IPS-NIHi11 (cell line): ENCODE measurements around the gene TIAM1.

Source experiments
- DNase-seq: peaks from one replicate; pipeline ENCODE4 v3.0.0; 2012; ENCODE audit warnings: mixed read lengths, low spot score

The TIAM1 gene

GRCh38 chr21:31343680-31344480 lies at the start of gene TIAM1:
Gene TIAM1 (minus strand): TSS chr21:31344261. CDS start chr21:31266972, 77,289 bp downstream.
- peak; percentile 80 for DNase-seq

DNA sequence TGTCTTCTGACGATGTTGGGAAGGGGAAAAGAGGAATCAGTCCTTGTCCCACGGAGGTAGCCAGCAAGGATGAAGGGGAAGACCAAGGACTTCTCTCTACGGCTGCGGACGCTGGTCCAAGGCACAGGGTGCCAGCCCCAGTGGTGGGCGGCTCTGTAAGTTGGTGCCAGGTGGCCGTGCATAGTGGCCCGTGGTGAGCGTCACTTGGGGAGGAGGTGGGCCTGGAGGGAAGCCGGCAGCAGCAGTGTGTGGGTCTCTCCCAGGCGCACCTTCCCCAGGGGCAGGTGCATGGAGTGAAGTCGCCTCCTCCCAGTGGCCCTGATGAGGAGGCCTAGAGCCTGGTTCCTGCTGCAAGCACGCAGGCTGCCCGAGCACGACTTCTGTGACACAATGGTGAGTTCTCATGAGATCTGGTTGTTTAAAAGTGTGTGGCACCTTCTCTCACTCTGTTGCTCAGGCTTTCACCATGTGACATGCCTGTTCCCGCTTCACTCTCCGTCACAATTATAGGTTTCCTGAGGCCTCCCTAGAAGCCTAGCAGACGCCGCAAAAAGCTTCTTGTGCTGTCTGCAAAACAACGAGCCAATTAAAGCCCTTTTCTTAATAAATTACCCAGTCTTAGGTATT lies 43.6 kb upstream of the TIAM1 start:
- DNase-seq: no peak

- no peak for DNase-seq
Observed at GRCh38 chr21:31386006-31386405, 41.9 kb upstream of the TIAM1 start.

DNA sequence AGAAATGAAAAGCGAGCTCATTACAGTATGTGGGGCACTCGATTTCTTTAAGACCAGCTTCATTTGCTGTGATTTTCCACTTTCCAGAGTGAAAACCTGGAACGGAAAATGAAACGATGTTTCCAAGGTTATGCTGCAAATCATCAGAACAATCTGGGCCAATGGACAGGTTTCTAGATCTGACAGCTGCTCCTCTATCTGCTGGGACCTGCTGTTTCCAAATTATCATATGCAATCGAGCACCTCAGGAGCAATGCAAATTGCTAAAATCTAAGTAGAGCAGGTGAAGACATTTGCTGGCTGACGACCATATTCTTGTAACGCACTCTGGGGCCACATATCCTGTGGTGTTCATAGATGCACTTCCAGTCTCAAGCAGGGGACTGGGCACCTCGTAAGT lies 39.7 kb upstream of the TIAM1 start:
- DNase-seq: no peak

GRCh38 chr21:31382060-31382459 lies 38.0 kb upstream of the TIAM1 start:
- DNase-seq: no peak

GRCh38 chr21:31376301-31376700 lies 32.2 kb upstream of the TIAM1 start:
- no peak for DNase-seq

GRCh38 chr21:31374395-31374794 lies 30.3 kb upstream of the TIAM1 start:
- no peak for DNase-seq

DNA sequence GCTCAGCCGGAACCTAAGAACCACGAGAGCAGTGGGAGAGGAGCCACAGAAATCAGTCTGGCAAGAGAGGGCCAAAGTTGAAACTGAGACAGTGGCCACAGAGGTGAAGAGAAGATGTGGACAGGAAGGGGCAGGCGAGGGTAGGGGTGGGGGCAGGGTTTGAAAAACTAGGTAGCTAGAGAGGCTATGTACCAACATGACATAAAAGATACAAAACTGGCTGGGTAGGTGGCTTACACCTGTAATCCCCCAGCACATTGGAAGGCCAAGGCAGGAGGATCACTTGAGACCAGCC lies 28.4 kb upstream of the TIAM1 start:
- DNase-seq: no peak

DNA sequence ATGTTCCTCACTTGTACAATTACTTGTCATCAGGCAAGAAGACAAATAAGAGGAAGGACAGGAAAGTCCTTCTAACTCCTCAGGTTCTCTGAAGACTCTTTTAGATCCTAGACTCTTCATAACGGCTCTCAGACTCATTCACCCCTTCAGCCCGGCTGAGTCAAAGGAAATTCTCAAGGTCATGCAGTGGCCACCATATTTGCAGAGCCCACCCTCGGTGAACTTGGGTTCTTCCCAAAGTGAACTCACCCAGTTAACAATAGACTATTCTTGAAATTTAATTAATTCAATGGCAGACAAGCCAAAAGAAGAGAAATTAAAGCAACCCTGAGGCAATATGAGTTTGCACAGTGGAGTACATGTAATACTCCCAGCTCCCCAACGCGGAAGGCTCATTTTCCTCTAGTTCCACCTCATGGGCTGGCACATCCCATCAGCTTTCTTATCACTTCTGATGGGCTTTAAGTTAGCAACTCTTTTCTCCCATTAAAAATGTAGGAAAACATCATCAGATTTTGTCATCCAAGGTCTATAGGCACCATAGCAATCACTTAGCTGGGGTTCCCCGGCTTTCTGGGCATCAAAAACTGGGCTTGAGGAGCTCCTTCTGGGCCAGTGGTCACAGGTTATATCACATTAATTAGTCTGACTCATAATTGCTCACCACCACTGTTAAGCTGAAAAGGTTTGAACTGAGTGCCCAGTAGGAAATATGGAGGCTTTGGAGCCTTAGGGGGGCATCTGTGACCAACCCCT lies 27.8 kb upstream of the TIAM1 start:
- no peak for DNase-seq

DNA sequence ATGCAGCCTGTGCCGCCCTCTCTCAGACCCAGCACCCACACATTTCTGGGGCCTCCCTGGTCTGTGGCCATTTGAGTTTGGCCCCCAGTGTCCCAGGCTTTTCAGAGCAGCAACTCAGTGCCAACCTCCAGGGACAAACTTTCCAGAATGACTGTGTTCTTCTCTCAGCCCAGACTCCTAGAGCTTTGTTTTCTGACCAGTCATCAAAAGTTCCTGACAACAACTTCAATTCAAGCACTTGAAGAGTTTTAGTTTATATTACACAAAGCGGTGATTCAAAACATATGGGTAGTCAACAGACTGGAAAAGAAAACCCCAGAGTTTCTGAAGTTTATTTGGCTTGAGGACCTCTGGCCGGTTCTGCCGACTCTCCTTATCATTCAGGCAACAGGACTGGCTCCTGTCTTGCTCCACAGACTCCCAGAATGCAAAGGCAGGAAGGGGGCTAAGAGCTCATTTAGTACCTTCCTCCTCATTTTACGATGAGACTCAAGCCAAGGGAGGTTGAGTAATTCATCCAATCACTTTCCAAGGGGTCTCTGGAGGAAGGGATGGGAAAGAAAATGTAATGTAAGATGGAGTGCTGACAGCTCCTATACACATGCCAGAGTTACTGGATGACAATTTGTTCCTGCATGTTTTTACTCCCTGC lies 27.0 kb upstream of the TIAM1 start:
- DNase-seq: no peak

DNA sequence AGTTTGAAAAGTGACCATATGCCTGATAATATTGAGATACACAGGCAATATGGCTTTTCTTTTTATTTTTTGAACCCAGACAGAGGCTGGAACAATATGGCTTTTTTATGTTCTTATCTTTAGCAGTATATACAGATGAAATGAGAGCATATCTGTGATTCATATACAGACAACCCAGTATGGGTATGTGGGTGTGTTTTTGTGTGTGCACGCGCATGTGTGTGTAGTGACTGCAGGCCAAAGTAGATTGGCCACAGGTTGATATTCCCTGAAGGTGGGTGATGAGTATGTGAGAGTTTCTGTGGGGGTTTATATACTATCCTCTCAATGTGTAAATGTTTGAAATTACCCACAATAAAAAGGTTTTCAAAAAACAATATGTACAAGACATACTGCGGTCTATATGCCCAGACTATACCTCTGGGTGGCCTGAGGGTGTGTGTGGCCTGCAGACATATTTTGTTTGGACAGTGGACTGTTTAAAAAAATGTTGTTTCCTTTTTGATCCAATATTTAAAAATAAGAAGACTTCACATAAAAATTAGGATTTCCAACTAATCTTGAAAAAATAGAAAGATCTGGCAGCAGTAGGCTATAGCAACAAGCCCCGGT lies 26.3 kb upstream of the TIAM1 start:
- no peak for DNase-seq

DNA sequence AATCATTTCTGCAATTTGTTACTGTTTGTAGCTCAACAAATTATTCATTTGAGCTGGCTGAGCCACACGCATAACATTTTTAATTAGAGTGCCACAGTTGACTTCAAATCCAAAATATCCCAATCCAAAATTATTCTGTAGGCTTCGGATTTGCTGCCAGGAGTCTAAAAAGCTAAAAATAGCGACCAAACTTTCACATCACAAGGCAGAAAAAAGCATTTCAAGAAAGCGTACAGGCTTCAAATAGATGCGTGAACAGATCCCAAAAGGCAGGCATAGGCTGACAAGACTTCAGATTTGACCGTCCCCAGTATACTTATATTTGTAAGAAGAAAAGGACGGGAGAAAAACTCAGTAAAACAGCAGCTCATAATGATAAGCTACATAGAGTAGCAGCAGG lies 24.3 kb upstream of the TIAM1 start:
- no peak for DNase-seq

DNA sequence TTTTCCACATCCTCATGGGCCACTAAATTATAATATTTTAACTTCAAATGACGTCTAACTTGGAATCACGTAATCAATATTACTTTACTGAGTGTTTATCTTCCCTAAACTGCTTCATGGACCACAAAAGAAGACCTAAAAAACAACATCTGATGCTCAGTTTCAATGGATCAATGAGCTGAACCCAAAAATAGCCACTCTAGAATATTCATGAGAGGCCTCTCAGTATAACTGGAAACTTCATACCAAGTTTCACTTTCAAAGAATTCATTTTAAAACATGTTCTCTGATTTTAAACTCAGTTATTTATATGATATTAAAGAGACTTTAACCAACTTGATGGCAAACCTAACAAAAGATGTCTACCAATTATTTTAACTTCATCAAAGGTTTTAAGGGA lies 23.7 kb upstream of the TIAM1 start:
- DNase-seq: no peak

DNA sequence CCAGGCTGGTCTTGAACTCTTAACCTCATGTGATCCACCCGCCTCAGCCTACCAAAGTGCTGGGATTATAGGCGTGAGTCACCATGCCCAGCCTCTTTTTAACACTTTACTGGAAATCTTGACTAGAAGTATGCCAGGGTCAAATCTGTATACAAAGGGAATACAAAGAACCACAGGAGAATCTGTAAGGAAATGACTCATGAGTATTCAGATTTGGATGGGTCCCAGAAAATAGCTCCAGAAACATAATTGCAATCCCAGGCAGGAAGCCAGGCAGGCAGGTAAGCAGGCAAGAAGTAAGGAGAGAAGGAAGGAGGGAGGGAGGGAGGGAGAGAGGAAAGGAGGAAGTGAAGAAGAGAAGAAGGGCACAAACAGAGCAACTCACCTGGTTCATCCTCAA lies 22.8 kb upstream of the TIAM1 start:
- DNase-seq: no peak

DNA sequence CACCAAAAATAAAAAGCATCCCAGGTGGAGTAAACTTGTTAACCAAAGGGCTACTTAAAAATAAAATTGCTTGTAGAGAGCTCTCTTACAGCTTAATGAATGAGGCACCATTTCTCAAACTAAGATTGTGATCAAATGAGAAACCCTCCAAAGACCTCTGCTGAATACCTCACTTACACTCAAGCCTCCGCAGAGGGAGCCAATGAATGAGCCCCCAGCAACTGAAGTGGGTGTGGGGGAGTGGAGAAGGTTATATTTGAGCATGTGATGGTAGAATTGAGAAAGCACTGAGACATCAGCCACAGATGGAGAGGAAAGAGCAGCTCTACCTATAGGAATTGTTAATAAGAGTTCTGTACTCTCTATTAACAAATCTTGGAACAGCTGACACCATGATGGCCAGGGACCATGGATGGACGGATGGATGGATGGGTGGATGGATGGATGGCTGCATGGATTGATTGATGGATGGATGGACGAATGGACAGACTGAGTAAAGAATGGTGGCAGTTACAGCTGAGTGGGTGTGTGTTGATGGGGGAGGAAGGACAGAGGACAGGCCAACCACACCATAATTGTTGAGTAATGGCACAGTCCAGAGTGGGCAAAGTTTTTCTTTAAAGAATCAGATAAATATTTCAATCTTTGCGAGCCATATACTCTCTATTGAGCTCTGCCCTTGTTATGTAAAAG lies 20.3 kb upstream of the TIAM1 start:
- no peak for DNase-seq

GRCh38 chr21:31363720-31364119 lies 19.7 kb upstream of the TIAM1 start:
- no peak for DNase-seq

GRCh38 chr21:31360717-31361116 lies 16.7 kb upstream of the TIAM1 start:
- DNase-seq: no peak

DNA sequence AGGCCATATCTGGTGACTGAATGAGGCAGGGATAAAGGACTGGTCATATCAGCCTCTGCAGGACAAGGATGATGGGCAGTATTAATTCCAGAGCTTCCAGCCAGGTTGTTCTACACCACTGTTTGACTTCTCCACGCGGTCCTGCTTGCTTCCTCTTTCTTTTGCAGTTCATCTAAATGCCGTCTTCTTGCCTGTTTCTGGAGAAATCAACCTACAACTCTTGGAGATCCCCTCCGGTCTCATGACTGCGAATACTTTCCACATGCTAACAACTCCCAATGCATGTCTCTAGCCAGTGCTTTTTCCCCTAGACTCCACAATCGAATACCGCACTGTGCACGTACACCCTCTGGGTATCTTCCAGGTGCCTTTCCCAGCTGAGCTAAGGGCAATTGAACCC lies 14.1 kb upstream of the TIAM1 start:
- DNase-seq: no peak

GRCh38 chr21:31356440-31356839 lies 12.4 kb upstream of the TIAM1 start:
- DNase-seq: no peak

DNA sequence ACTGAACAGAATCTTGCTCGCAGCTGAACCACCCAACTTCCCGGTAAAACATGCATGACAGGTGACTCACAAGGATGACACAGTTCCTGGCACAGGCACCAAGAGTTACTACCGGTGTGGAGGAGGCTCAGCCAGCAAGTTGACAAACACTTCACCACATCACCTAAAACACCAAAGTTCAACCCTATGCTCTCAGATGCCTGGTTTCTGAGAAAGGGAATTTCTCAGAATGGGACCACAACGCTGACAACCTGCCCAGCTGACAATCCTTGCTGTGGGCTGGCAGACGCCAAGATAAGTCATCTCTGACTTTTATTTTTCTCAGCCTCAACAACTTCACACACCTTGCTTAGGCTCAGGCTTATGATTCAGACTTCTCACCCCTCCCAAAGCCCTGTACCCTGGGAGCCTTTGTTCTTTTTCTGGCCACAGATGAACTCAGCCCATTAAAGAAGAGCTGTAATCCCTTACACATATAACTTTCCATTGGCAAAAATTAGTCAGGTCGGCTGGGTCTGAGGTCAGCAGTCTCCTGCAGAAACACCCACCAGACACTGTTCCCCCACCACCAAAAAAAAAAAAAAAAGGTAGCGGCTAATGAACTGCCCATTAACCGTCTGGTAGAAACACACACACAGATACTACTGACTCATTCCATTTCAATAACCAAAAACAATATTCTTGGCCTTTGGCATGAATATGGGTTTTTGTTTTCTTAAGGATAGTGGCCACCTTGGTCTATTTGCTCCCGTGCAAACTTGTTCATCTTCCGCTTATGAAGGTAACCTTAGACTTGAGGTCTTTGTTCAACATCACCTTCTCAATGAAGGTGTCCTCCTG lies 10.8 kb upstream of the TIAM1 start:
- no peak for DNase-seq

DNA sequence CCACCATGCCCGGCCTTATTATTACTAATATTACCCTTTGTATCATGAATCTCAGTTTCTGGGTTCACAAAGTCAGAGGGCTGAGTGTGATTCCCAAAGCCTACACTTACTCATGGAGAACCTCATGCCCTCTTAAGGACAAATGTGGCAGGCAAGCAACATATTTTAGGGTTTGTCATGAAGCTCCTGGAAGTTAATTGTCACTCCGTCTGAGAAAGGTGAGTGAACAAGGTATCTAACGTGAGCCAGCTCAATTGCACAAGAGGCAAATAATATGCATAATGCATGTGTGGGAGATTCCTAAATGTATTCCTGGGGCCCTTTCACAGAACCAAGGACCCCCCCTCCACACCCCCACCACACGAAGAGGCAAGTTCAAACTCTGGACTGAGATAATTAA lies 10.1 kb upstream of the TIAM1 start:
- no peak for DNase-seq
